HG03442 (cell line): ENCODE measurements around the gene BCKDHB.

Source experiments
- ATAC-seq: cut with Tn5 transposase; IDR thresholded peaks from one replicate; pipeline ENCODE4 v1.9.1; 2021; ENCODE audit warnings: mild to moderate bottlenecking, moderate library complexity; ENCODE audit not compliant: unreplicated experiment

BCKDHB gene

DNA sequence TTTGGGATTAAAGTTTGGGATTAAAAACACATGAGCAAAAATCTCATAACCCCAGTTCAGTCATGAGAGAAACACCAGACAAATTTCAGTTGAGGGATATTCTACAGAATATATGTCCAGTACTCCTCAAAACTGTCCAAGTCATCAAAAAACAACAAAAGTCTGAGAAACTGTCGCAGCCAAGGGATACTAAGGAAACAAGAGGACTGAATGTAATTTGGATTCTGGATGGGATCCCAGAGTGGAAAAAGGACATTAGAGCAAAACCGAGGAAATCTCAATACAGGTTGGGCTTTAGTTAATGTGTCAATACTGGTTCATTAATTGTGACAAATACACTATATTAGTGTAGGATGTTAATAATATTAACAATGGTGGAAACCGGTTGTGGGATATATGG lies 219.3 kb downstream of the BCKDHB start:
- no peak for ATAC-seq

DNA sequence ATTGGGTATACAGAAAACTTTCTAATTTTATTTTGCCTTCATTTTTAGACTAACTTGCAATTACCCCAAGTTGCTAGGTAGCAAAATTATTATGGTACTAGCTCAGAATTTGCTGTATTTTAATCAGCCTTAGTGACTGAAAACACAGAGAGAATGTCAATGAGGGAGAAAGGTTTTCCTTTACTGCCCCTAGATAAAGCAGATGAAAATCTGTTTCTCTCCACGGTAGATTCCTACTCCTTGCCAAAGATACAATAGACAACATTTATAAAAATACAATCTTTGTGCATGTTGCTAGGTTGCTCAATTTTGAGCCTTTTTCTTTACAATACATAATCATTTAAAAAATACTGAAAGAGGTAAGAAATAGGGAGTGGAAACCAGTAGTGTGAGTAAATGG lies 222.2 kb downstream of the BCKDHB start:
- no peak for ATAC-seq

DNA sequence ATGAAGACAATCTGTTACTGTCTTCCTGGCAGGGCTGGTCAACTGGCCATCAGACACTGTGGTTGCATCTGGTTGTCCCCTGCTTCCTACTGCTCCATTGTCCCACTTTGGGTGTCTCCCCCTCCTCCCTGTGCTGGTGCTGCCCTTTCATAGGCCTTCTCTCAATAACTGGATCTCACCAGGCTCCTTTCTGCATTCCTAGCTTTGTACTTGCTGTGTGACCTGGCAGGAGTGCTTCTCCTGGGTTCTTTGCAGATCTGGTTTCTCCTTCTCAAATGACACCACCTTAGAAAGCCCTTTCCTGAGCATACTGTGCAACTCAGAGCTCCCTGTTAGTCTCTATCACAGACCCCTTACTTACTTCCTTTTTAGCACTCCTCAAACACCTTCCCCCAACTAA lies 223.0 kb downstream of the BCKDHB start:
- ATAC-seq, result no peak

DNA sequence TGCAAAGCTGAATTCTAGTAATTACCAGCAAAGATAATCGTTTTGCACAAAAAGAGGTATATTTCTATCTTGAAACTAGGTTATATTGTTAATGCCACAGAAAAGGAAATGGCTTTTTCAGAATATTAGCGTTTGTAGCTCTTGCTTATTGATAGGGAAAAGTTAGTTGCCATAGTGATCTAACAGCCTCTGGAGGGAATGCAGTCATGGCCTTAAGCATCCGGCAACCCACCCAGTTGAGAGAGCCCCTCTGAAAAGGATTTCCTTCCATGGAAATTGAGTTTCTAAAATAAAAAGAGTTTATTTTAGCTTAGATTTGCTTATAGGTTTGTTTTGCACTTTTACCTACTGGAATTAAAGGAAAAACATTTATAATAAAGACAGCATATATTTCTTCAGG lies 224.5 kb downstream of the BCKDHB start:
- no peak for ATAC-seq

DNA sequence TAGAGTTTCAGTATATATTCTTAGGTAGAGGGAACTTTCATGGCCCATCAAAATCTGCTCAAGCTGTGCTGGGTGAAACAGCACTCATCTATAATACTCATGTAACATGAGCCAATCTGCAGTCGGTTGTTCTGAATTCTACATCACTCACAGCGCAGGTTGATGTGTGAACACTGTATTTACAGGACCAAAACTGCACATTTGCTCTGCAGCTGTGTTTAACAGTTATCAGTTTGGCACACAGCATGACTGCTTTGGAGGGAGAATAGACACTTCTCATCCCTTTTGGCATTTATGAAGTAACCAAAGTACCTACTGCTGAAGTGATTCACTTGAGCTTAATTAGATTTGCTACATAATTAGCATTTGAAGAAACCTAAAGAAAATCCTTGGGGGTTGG lies 225.1 kb downstream of the BCKDHB start:
- no peak for ATAC-seq

DNA sequence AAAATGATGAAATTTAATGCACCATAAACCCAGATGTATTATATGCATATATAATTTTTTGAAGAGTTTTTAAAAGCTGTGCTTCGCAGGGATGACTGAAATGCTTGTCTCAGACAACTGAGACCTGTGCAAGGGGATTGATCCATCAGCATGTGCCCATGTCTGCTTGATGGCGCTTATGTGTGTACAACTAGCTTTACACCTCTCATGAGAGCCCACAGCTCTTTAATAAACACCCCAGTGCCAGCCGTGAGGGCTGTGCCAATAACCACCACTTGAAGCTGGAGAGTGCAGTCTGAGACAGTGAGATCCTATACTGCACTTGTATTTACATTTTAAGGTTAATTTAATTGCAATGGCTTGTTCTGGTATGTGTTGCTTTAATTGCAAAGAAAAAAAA lies 225.5 kb downstream of the BCKDHB start:
- no peak for ATAC-seq

DNA sequence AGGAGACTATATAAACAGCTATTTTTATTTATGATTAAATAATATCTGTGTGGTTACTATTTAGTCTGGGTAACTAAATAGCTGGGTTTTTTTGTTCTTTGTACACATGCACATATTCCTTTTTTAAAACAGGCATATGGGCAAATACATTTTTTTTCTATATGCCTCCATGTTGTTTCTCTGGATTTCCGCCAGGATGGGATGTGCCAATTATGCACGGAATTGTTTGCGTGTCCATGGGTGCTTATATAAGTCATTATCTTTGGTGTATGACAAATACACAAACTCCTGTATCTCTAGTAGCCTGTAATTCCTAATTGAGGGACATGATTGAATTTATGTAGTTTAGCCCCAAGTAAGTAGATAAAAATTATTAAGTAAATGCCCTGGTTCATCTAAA lies 226.9 kb downstream of the BCKDHB start:
- no peak for ATAC-seq

DNA sequence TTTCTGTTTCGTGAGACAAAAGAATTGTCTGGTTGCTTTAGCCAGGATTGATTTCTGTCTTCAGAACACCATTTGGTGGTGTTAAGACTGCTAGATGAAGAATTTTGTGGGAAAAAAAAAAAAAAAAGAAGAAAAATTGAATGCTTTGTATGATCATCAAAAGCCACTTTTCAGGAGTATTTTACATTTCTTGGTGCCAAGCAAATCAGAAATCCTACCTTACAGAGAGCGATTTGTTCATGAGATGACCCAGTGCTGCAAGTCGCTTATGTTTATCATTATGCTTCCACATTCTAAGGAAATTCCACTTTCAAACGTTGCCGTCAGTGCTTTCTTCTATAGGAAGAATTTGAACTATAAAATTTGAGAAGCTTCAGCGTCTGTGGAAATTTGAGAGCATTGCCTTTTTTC lies 228.7 kb downstream of the BCKDHB start:
- ATAC-seq, result no peak

DNA sequence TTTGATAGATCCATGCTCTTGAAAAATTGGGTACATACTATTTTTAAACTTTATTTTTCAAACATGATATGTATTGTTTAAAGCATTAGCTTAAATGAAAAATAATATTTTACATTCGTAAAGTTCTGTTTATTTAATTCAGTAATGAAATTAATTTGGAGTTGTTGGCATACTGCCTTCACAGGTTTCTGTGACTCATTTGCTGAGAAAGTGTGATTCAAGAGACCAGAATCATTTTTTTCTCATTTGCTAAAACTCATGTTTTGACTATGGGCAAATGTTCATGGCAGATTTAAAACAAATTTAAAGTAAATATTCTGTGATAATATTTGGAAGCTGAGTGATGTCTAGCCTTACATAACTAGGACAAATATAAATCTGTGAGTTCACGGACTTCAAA lies 230.4 kb downstream of the BCKDHB start:
- ATAC-seq, result no peak

DNA sequence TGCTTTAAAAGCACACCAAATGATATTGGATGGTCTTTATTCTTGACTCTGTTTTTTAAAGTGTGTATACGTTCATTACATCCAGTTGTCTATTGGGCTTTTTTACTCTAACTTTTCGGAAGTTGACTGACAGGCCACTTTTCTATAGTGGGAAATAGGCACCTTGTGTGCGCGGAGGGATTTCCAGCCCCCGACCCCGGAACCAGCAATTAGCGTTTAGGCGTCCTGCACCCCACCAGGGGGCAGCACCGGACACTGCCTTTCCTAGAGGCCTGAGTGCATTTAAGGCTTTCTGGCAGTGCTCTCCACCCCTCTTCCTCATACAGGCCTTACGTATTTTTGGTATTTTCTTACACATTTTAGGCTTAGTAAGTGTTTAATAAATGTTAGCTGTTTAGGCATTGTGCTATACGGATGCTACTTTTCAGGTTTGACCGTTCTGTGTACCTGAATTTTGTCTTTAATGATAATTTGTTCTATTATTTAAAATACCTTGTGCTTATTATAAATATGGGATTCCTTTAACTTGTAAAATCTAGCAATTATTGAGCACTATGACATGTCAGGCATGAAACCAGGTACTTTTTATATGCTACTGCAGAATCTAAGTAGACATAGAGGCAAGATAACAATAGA lies 231.8 kb downstream of the BCKDHB start:
- peak; percentile 99 for ATAC-seq

DNA sequence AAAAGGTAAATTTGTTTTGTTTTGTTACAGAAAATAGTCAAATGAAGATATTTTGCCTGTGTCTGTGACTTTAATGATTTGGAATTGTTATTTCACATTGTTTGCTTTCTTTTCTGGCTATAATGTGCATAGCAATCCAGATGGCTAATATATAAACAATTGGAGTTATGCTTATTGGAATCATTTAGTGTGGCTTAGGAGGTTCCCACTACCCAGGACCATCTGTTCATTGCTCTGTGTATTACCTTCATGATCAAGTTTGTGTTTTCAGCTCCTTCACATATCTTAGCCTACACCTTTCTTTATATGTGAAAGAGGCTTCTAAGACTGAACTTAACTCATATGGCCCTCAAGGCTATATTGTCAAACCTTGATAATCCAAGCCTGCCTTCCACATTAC lies 232.9 kb downstream of the BCKDHB start:
- no peak for ATAC-seq

DNA sequence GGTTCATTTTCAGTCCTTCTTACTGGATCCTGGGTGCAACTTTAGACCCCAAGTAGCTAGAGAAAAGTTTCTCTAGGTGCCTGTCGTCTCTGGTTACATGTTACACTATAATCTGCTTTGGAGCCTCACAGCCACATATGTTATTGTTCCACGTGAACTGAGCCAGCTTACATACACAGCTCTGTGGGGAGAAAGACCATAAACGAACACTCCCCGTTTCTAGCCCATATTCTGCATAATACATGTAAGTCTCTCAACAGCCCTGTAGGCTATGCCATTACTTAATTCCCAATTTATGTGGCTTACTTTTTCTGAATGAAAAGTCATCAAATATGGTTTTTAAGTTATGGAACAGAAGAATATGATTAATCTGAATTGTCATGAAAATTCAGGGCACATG lies 233.8 kb downstream of the BCKDHB start:
- no peak for ATAC-seq

DNA sequence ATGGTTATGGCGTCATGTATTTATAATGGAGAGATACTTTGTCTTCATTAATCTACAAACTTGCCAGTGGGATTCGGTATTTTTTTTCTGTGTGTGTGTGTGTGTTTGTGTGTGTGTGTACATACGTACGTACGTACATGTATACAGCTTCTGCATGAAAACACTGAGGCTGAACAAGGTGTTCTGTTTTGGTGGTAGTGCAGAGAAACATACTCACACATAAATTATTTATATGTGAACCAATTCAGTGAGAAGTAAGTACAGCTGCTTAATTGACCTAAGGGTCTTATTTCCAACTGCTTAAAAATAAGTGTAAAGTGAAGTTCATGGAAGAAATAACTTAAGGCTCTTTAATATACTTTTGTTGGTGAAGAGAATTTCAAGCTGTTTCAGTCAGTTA lies 234.2 kb downstream of the BCKDHB start:
- ATAC-seq, result no peak

DNA sequence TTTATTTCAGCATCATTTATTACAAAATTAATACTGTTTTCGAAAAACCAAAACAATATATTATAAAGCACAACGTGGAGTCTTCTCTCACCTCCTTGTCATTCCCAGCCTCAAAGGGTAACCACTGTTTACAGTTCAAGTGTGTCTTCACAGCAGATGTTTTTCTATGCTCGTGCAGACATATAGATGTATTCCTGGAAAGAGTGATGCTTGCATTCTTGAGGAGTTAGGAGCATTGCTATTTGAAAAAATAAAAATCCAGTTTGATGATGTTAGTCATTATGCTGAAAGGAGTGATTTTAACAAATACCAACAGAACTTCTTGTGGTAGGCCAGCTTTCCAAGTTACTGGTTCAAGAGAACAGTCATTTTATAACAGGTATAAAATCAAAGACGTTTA lies 234.9 kb downstream of the BCKDHB start:
- no peak for ATAC-seq

DNA sequence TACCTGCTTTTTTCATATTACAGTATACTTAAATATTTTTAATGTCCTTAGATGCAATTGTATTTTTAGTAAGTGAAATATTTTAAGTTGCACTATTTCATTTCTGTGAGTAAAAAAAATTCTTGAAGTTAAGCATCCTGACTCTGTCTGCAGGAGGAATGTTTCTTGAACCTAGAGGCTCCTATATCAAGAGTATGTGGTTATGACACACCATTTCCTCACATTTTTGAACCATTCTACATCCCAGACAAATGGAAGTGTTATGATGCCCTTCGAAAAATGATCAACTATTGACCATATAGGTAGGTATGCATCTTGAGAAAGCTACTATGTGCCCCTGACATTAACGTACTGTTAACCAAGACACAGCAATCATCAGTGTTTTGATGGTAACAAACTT lies 237.0 kb downstream of the BCKDHB start:
- ATAC-seq, result no peak

DNA sequence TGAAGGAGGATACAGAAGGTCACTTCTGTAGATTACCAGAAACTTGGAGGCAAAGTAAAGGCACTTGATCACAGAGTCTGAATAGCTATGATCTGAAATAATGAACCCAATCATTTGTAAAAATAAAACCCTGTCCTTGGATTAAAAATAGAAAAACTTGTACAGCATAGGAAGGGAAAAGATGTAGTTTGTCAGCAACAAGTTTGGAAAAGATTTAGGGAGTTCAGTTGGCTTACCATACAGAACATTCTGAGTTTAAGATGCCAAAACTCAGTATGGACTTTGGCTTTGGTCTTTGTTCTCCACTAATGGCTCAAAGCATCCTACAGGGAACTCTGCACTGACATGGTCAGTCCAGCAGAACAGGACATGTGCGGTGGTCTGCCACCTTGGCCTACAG lies 240.6 kb downstream of the BCKDHB start:
- ATAC-seq, result no peak

DNA sequence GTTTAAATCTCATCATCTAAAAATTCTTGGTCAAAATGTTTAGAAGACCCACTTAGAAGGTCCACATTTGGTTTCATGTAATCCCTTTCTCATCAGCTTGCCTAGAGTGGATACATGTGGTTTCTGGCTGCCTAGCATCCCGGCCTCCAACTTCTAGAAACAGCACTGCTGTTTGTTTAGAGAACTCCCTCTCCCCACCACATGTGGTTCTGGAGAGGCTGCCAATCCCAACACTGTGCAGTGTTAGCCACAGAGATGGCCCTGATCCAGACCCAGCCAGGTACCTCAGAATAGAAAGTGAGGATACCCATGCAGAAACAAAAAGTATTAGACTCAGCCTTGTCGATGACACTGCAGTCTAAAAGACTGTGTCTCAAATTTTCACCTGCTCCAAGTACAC lies 241.8 kb downstream of the BCKDHB start:
- ATAC-seq, result no peak

DNA sequence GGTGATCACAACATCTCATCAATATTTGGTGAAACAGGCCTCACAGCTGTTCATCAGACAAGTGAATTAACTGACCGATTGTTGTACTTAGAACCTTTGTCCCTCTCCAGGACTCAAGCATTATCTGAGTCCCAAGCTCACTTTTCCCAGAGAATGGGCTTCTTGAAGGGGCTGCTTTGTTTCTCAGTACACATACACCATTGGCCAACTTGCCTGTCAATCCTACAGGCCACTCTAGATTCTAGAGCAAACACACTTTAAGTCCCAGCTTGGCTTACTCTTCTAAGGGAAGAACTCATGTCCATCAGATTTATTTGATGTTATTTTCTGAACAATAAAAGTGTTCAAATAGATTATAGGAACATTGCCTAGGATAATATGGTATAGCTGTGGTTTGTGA lies 249.5 kb downstream of the BCKDHB start:
- no peak for ATAC-seq

DNA sequence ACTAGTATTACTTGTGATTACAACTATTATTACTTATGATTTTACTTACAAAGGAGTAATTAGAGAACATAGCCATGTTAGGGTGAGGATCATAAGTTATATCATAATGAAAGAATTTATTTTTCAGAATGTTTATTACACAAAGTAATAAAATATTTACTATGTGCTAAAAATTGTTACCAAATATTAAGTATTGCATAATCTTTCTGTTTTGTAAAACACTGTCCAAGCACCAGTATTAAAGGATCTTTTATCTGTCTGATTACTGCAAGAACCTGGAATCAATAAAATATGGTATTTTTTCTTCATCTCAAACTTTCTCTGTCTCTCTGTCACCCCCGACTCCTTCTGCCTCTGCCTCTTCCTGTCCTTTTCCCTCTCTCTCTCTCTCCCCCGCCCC lies 250.1 kb downstream of the BCKDHB start:
- ATAC-seq, result no peak

DNA sequence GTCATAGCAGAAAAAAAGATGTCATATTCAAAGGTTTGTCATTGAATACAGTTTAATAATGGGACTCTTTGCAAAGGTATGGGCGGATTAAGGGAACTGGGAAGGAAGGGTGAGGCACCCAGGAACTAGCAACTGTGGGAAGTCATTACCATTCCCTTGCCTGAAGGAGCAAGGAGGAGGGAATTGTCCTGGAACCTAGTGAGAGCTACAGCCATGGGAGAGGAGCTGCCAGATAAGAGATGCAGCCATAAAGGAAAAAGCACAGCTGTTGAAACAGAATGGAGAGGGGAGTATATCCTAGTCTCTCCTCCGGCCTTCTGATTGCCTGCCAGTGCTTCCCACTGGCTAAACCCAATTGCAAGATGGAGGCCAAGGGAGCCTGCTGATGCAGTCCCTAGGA lies 250.6 kb downstream of the BCKDHB start:
- ATAC-seq, result no peak

DNA sequence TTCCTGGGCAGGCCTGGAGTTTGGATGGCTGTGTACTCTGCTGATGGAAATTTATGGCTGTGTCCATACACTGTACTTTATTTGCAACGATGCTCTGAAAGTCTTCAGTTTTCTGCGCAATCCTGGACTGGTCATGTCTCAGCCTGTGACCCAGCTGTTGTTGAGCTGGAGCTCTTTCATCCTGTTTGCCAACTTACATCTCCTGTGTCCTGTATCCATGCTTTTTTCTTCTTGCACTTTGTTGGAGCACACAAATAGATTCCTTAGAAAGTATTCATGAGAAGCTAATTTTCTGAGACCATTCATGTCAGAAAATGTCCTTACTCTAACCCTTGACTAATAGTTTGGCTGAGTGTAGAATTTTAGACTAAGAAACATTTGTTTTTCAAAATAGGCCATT lies 251.2 kb downstream of the BCKDHB start:
- ATAC-seq, result no peak

DNA sequence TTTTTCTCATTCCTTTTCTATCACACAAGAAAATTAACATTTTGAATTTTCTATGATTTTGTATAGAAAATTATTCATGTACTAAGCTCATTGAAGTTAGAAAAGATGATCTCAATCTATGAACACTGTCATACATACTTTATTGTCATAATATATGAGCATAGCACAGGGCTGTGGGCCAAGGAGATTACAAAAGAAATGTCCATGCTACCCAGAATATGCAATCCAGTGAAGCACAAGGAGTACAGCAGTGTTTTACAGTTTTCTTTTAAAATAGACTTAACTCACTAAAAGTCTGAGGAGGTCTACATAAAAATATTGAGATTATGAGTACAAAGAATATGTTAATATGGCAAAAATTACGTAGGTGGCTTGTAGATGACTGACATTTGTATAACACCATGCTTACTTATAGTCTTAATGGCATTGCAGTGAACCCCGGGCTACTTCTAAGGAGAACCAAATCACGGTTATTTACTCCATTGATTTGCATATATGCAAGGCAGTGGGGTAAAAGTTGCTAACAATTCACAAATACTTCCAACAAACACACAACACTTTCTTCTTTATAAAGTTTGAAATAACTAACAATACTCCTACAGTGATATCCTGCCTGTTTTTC lies 257.1 kb downstream of the BCKDHB start:
- no peak for ATAC-seq

DNA sequence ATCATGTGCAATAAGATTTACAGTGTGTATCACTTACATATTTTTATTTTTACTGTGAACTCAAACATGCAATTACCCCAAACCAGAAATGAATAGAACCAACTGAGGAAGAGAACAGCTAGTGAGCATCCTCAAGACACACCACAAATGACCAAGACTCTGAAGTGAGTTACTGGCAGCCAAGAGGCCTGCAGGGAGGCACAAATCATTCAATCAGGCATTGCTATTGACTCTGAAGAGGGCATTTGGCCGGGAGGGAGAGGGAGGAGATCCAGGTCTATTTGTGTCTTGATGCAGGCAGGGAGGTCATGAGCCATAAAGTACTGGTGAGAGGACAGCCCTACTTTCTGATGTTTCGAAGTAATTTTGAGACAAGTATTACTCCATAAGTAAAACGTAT lies 257.7 kb downstream of the BCKDHB start:
- no peak for ATAC-seq
